Esophagus muscularis mucosa (tissue), 4 donors: ENCODE measurements around the gene FKTN.

Source experiments
- CTCF ChIP-seq, 3 experiments: fragments of 200-600 bp in 2 of 3; fragments of 450-650 bp in 1 of 3; sonication (generic) in 2 of 3; IDR thresholded peaks; one replicate each; pipeline ENCODE4 v1.5.1; 2017 to 2019; ENCODE audit warnings: antibody characterized with exemption in 3 of 3, mild to moderate bottlenecking in 2 of 3, moderate library complexity in 1 of 3
- EP300 ChIP-seq: sonication (generic); formaldehyde crosslinking; IDR thresholded peaks from one replicate; pipeline ENCODE4 v1.6.1; 2017; ENCODE audit warnings: antibody characterized with exemption
- POLR2A ChIP-seq: fragments of 450-650 bp; IDR thresholded peaks from one replicate; pipeline ENCODE4 v1.6.1; 2017; ENCODE audit warnings: antibody characterized with exemption, moderate library complexity, mild to moderate bottlenecking, low read depth
- POLR2AphosphoS5 ChIP-seq, 2 donors: sonication (generic); formaldehyde crosslinking; IDR thresholded peaks; one replicate each; pipeline ENCODE4 v1.6.1; 2017; ENCODE audit warnings: antibody characterized with exemption in 2 of 2

- TF ChIP-seq POLR2A (no peak), CTCF (IDR thresholded peaks at IDR 0.05) (no peak), POLR2AphosphoS5 (IDR thresholded peaks at IDR 0.05) (no peak), EP300 (no peak)
These were observed 82.0 kb downstream of the FKTN start for GRCh38 chr9:105639936-105640335.
